Neural progenitor cell (in vitro differentiated cells): ENCODE data around the gene LOC101059915.

Source experiments
- DNase-seq: peaks from one replicate; pipeline ENCODE4 v3.0.0-alpha.2; 2016; ENCODE audit warnings: low spot score
- H2AFZ ChIP-seq: fragments of 200-600 bp; sonication (generic); replicated peaks from 2 replicates; pipeline ENCODE4 v1.6.1; 2016; ENCODE audit warnings: antibody characterized with exemption
- H3F3A ChIP-seq: fragments of 200-600 bp; sonication (generic); 2 replicates; pipeline ENCODE4 v1.6.1; 2016; ENCODE audit warnings: antibody characterized with exemption, low read depth
- H3K27ac ChIP-seq: fragments of 200-600 bp; sonication (generic); 2 replicates; pipeline ENCODE4 v1.5.1; 2016; ENCODE audit warnings: mild to moderate bottlenecking
- H3K27me3 ChIP-seq: fragments of 200-600 bp; sonication (generic); 2 replicates; pipeline ENCODE4 v1.6.1; 2016; ENCODE audit warnings: mild to moderate bottlenecking, moderate library complexity
- H3K36me3 ChIP-seq: fragments of 200-600 bp; sonication (generic); 2 replicates; pipeline ENCODE4 v1.5.1; 2016
- H3K4me1 ChIP-seq: fragments of 200-600 bp; sonication (generic); 2 replicates; pipeline ENCODE4 v1.6.1; 2016; ENCODE audit warnings: mixed run types
- H3K4me2 ChIP-seq: fragments of 200-600 bp; sonication (generic); 2 replicates; pipeline ENCODE4 v1.6.1; 2016
- H3K4me3 ChIP-seq: fragments of 200-600 bp; sonication (generic); 2 replicates; pipeline ENCODE4 v1.5.1; 2016
- H3K79me2 ChIP-seq: fragments of 200-600 bp; sonication (generic); 2 replicates; pipeline ENCODE4 v1.6.1; 2016; ENCODE audit warnings: low read depth
- H3K9ac ChIP-seq: fragments of 200-600 bp; sonication (generic); 2 replicates; pipeline ENCODE4 v1.6.1; 2016
- H3K9me3 ChIP-seq: fragments of 200-600 bp; sonication (generic); 2 replicates; pipeline ENCODE4 v1.5.1; 2016; ENCODE audit warnings: low read depth
- H4K20me1 ChIP-seq: fragments of 200-600 bp; sonication (generic); 2 replicates; pipeline ENCODE4 v1.6.1; 2016; ENCODE audit warnings: low read depth
- H3K27ac Mint-ChIP-seq: 3 replicates; pipeline ENCODE4 v1.8.0; 2021; ENCODE audit warnings: mixed read lengths
- H3K27me3 Mint-ChIP-seq: 2 replicates; pipeline ENCODE4 v1.8.0; 2022; ENCODE audit warnings: low read depth, mild to moderate bottlenecking, inconsistent platforms, moderate library complexity, mixed read lengths; ENCODE audit not compliant: insufficient read depth
- H3K36me3 Mint-ChIP-seq: 3 replicates; pipeline ENCODE4 v1.8.0; 2021; ENCODE audit warnings: mixed read lengths
- H3K4me1 Mint-ChIP-seq: 3 replicates; pipeline ENCODE4 v1.8.0; 2021; ENCODE audit warnings: mixed read lengths
- H3K4me3 Mint-ChIP-seq: 3 replicates; pipeline ENCODE4 v1.8.0; 2021; ENCODE audit warnings: mild to moderate bottlenecking, moderate library complexity, mixed read lengths
- H3K9me3 Mint-ChIP-seq: 3 replicates; pipeline ENCODE4 v1.8.0; 2020; ENCODE audit warnings: mixed read lengths
- CTCF ChIP-seq: fragments of 200-600 bp; sonication (generic); IDR thresholded peaks from 2 replicates; pipeline ENCODE4 v1.5.1; 2017; ENCODE audit warnings: antibody characterized with exemption, mild to moderate bottlenecking
- EZH2 ChIP-seq: fragments of 200-600 bp; sonication (generic); IDR thresholded peaks from 2 replicates; pipeline ENCODE4 v1.6.1; 2017; ENCODE audit warnings: antibody characterized with exemption, mild to moderate bottlenecking, moderate library complexity
- EZH2phosphoT487 ChIP-seq: fragments of 200-600 bp; sonication (generic); IDR thresholded peaks from 2 replicates; pipeline ENCODE4 v1.6.1; 2017; ENCODE audit warnings: antibody characterized with exemption

The LOC101059915 gene

DNA sequence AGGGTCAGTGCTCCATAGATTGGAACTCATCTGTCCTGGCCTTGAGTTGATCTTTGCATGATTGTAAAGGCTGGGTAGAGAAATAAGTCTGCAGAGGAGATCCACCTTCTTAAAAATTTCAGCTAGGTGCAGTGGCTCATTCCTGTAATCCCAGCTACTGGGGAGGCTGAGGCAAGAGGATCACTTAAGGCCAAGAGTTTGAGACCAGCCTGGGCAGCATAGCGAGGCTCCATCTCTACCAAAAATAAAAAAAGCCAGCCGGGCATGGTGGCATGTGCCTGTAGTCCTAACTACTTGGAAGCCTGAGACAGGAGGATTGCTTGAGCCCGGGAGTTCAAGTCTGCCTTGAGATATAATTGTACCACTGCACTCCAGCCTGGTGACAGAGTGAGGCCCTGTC, 48.6 kb upstream of the LOC101059915 start:
- no peaks in the 10 kb centered on the region for H4K20me1 ChIP-seq
- no peak for DNase-seq
- H3K27ac Mint-ChIP-seq = no peak overlapping the region
- peaks cover 2% of the 10 kb centered on the region for H3K36me3 Mint-ChIP-seq
- no peaks in the 10 kb centered on the region for H3F3A ChIP-seq
- H3K36me3 ChIP-seq = no peaks in the 10 kb centered on the region
- H3K4me1 ChIP-seq = no peaks in the 10 kb centered on the region
- no peaks in the 10 kb centered on the region for H3K27me3 ChIP-seq
- H3K79me2 ChIP-seq = no peaks in the 10 kb centered on the region
- peaks cover 21% of the 10 kb centered on the region for H3K9me3 Mint-ChIP-seq
- no peak overlapping the region for H3K4me3 ChIP-seq
- H3K4me3 Mint-ChIP-seq = no peak overlapping the region
- H3K4me1 Mint-ChIP-seq = no peaks in the 10 kb centered on the region
- no peak overlapping the region for H3K27ac ChIP-seq
- no peak overlapping the region for H3K9ac ChIP-seq
- H3K9me3 ChIP-seq = no peaks in the 10 kb centered on the region
- no peak for TF ChIP-seq EZH2phosphoT487
- no peak for TF ChIP-seq CTCF
- no peak for TF ChIP-seq EZH2
- H3K4me2 ChIP-seq = no peak overlapping the region
- no peak overlapping the region for H2AFZ ChIP-seq
- peaks cover 4% of the 10 kb centered on the region for H3K27me3 Mint-ChIP-seq

DNA sequence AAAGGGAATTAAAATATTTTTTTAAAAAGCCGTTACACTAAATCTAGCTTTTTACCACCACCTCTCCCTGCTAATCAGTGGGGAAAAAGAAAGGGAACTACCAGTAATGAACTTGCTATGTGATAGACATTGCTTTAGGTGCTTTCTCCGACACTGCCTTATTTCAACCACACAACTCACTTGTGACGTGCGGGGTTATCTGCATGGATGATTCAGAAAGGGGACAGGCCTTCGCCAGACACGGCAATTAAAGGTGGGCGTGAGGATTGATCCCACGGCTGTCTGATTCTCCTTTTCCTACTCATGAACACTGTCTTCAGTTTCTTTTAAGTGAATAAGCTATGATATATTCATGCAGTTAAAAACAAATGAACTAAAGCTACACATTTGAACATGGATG, 48.2 kb upstream of the LOC101059915 start:
- Histone ChIP-seq H3F3A (no peaks in the 10 kb centered on the region), H3K27ac (no peak overlapping the region), H3K4me3 (no peak overlapping the region), H3K79me2 (no peaks in the 10 kb centered on the region), H2AFZ (no peak overlapping the region), H3K9ac (no peak overlapping the region), H3K4me2 (no peak overlapping the region), H3K9me3 (no peaks in the 10 kb centered on the region), H3K4me1 (no peaks in the 10 kb centered on the region), H3K36me3 (no peaks in the 10 kb centered on the region), H3K27me3 (no peaks in the 10 kb centered on the region), H4K20me1 (no peaks in the 10 kb centered on the region)
- Mint-ChIP-seq H3K27me3 (peaks cover 4% of the 10 kb centered on the region), H3K4me3 (no peak overlapping the region), H3K9me3 (peaks cover 21% of the 10 kb centered on the region), H3K36me3 (peaks cover 2% of the 10 kb centered on the region), H3K27ac (no peak overlapping the region), H3K4me1 (no peaks in the 10 kb centered on the region)
- TF ChIP-seq EZH2 = no peak
- TF ChIP-seq CTCF = no peak
- no peak for TF ChIP-seq EZH2phosphoT487
- DNase-seq = no peak

DNA sequence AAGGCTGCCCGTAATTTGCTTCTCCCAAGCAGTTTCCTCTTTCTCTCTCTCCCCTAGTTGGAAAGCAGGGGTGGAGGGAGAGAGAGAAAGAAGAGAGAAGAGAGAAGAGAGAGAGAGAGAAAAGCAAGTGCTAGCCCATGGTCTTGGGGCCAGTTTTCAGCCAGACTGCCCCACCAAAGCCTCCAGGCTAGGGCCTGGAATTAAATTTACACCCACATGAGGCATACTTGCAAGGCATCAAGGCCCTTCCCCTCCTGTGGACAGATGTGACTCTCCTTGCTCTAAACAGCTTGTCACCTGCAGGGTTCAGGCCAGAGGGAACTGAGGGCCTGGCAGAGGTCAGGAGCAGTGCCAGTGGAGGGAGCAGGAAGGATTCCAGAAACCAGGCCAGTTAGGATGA, 47.4 kb upstream of the LOC101059915 start:
- no peaks in the 10 kb centered on the region for H3K4me1 ChIP-seq
- no peak overlapping the region for H3K4me3 ChIP-seq
- Mint-ChIP-seq H3K36me3 (peaks cover 2% of the 10 kb centered on the region), H3K9me3 (peaks cover 19% of the 10 kb centered on the region), H3K27me3 (peaks cover 4% of the 10 kb centered on the region), H3K4me1 (no peaks in the 10 kb centered on the region), H3K4me3 (no peak overlapping the region), H3K27ac (no peak overlapping the region)
- H3K79me2 ChIP-seq = no peaks in the 10 kb centered on the region
- H3K9ac ChIP-seq = no peak overlapping the region
- no peak for DNase-seq
- H3F3A ChIP-seq = no peaks in the 10 kb centered on the region
- TF ChIP-seq EZH2phosphoT487 (no peak), CTCF (no peak), EZH2 (no peak)
- no peak overlapping the region for H3K27ac ChIP-seq
- H3K9me3 ChIP-seq = no peaks in the 10 kb centered on the region
- H2AFZ ChIP-seq = no peak overlapping the region
- H3K36me3 ChIP-seq = no peaks in the 10 kb centered on the region
- H3K27me3 ChIP-seq = no peaks in the 10 kb centered on the region
- H4K20me1 ChIP-seq = no peaks in the 10 kb centered on the region
- no peak overlapping the region for H3K4me2 ChIP-seq

DNA sequence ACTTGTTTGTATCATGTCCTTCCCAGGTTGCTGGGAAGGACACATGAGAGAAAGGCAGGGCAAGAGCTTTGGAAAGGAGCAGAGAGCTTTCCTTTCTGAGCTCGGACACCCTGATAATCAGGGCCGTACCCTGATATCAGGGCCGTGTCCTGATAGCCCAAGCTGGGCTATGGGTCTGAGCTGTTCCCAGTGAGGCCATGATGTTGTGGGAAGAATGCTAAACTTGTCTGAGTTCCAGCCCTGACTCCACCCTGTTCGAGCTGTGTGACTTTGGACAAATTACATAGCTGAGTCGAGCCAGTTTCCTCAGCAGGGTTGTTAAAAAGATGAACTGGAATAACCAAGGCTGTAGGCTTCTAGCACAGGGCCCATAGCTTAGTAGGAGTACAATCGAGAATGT, 45.7 kb upstream of the LOC101059915 start:
- no peak overlapping the region for H3K4me3 Mint-ChIP-seq

More for the DNA sequence above, 45.7 kb upstream of the LOC101059915 start:
- Histone ChIP-seq H2AFZ (no peak overlapping the region), H3K9me3 (no peaks in the 10 kb centered on the region), H3K27ac (no peak overlapping the region), H3K36me3 (no peaks in the 10 kb centered on the region), H3K4me3 (no peak overlapping the region), H3K9ac (no peak overlapping the region), H3K79me2 (no peaks in the 10 kb centered on the region), H3K4me1 (no peaks in the 10 kb centered on the region), H4K20me1 (no peaks in the 10 kb centered on the region), H3K4me2 (no peak overlapping the region), H3K27me3 (no peaks in the 10 kb centered on the region), H3F3A (no peaks in the 10 kb centered on the region)
- Mint-ChIP-seq H3K27me3 (peaks cover 2% of the 10 kb centered on the region), H3K4me1 (no peaks in the 10 kb centered on the region), H3K9me3 (peaks cover 9% of the 10 kb centered on the region), H3K27ac (no peak overlapping the region), H3K36me3 (peaks cover 2% of the 10 kb centered on the region)
- no peak for TF ChIP-seq EZH2
- no peak for TF ChIP-seq EZH2phosphoT487
- no peak for TF ChIP-seq CTCF
- DNase-seq = no peak
